ENCODE measurements around the gene TNFRSF8.

The TNFRSF8 gene

DNA sequence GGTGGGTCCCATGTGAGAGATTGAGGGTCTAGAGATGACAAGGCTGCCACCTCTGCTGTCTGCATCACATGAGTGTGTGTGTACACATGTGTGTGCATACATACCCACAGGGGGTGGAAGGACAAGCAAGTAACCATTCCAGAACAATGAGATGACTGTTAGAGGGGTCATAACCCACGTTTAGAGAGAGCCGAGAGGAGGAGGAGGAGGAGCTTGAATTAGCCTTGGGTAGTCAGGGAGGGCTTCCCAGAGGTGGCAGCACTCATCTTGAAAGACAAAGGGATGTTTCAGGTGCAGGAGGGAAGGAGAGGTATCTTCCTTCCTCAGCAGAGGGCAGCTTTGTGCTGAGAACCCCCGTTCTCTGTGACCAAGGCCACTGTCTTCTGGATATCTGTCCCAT, 125.0 kb downstream of the TNFRSF8 start:
- no peak for DNase-seq (ENCODE audit: low read depth, low spot score)

GRCh38 chr1:12188657-12189327, 125.7 kb downstream of the TNFRSF8 start:
- no peak for DNase-seq (ENCODE audit: low read depth, low spot score)

- no peak for DNase-seq (ENCODE audit: low read depth, low spot score)
Observed at GRCh38 chr1:12189328-12189682, 126.2 kb downstream of the TNFRSF8 start.

DNA sequence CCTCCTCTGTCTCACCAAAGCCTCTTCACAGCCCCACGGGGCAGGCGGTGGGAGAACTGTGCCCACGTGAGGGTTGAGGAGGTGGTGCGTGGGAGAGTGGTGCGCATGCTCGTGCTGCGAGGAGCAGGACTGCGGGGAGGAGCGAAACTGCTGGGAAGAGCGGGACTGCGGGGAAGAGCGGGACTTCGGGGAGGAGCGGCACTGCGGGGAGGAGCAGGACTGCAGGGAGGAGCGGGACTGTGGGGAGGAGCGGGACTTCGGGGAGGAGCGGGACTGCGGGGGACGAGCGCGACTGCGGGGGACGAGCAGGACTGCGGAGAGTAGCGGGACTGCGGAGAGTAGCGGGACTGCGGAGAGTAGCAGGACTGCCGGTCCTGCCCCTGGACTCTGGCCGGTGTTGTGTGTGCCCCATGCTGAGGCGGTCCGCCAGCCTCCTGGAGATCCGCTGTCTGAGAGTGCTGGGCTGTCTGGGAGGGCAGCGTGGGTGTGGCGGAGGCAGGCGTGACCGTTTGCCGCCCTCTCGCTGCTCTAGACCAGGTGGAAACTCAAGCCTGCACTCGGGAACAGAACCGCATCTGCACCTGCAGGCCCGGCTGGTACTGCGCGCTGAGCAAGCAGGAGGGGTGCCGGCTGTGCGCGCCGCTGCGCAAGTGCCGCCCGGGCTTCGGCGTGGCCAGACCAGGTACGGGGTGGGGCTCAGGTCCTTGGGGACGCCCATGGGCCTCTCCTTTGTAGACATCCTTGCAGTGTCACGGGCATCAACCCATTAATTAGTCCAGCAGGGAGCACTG, 128.3 kb downstream of the TNFRSF8 start:
- DNase-seq (ENCODE audit: low read depth, low spot score): no peak

Data from activated CD4-positive, CD25-positive, alpha-beta regulatory T cell treated with anti-CD3 and anti-CD28 coated beads, Interleukin-2, amount 50 U/mL, for 16 hours (primary cell).